Fibroblast of pulmonary artery (primary cell): Measurements from ENCODE around the gene ADARB2.

Source experiments
- DNase-seq: peaks from one replicate; pipeline ENCODE4 v3.0.0-alpha.2; 2010; ENCODE audit warnings: low read depth
- H3K4me3 ChIP-seq: replicated peaks from 2 replicates; pipeline ENCODE4 v1.5.1; 2011; ENCODE audit warnings: low read depth, mild to moderate bottlenecking, control low read depth, low read length, moderate library complexity
- TF ChIP-seq, protein P1 (sequence below): IDR thresholded peaks from 2 replicates; pipeline ENCODE4 v1.5.1; 2011; ENCODE audit warnings: mild to moderate bottlenecking, control low read depth, low read length, inconsistent platforms; ENCODE audit errors: missing control alignments

Gene ADARB2

DNA sequence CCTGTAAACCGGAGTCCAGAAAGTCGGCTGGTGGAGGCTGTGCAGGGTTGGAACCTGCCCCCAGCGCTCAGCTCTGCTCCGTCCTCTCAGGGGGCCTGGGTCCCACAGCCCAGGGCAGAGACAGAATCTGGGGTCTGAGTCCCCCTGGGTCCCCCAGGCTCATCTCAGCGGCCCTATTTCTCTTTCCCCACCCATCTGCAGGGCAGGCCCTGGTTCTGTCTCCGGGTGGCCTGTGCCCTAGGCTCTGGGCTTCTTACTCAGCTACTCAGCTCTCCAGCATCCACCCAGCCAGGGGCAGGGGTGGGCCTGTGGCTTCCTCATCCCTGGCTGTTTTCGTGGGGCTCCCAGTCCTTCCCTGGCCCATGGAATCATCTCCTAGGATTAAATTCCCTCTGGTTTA, 183.4 kb downstream of the ADARB2 start:
- TF ChIP-seq, protein P1, sequence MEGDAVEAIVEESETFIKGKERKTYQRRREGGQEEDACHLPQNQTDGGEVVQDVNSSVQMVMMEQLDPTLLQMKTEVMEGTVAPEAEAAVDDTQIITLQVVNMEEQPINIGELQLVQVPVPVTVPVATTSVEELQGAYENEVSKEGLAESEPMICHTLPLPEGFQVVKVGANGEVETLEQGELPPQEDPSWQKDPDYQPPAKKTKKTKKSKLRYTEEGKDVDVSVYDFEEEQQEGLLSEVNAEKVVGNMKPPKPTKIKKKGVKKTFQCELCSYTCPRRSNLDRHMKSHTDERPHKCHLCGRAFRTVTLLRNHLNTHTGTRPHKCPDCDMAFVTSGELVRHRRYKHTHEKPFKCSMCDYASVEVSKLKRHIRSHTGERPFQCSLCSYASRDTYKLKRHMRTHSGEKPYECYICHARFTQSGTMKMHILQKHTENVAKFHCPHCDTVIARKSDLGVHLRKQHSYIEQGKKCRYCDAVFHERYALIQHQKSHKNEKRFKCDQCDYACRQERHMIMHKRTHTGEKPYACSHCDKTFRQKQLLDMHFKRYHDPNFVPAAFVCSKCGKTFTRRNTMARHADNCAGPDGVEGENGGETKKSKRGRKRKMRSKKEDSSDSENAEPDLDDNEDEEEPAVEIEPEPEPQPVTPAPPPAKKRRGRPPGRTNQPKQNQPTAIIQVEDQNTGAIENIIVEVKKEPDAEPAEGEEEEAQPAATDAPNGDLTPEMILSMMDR: no peak
- no peak overlapping the region for H3K4me3 ChIP-seq
- DNase-seq: no peak

DNA sequence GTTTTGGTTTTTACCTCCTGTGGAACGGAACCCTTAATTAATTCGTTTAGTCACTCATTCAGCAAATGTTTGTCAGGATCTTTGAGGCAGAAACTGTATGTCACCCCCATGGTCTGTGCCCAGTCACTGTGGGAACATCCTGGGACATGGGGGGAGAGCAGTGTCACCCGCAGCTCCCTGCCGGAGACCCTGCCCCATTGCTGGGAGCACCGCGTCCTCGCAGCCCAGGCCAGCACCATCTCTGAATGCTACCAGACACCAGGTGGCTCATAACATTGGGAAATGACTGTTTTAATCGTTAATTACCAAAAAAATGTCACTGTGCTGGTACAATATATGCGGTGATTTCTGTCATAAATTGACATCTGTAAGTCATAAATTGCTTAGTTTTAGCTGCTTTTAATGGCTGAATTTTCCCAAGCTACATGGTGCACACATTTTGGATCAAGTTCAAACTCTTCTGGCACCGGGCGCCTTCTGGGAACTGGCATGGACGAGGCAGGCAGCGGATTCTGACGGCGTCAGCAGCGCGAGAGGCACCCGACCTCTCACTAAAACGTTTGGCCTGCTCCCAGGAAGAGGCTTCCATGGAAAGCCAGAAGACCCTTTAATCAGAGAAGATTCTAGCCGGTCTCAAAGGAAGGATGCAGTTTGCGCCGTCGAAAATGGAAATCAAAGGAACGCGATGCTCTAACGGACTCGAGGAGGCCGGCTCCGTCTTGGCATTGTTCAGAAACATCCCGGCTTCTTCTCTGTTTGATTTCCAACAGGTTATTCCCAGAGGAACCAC, 184.2 kb downstream of the ADARB2 start:
- DNase-seq: no peak
- TF ChIP-seq, protein P1: no peak
- H3K4me3 ChIP-seq: no peak overlapping the region

DNA sequence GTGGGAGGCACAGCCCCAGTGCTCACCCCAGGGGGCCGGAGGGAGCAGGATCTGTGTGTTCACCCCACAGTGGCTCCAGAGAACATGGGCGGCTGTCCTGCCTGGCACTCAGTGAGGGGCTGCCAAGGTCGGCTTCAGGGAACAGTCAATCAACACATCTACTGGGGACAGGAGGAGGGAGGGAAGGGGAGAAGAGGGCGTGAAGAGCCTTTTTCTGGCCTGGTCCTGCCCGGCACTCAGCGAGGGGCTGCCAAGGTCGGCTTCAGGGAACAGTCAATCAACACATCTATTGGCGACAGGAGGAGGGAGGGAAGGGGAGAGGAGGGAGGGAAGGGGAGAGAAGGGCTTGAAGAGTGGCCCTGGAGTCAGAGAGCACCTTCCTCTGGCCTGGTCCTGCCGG, 184.9 kb downstream of the ADARB2 start:
- H3K4me3 ChIP-seq: no peak overlapping the region
- DNase-seq: no peak
- TF ChIP-seq, protein P1: no peak

DNA sequence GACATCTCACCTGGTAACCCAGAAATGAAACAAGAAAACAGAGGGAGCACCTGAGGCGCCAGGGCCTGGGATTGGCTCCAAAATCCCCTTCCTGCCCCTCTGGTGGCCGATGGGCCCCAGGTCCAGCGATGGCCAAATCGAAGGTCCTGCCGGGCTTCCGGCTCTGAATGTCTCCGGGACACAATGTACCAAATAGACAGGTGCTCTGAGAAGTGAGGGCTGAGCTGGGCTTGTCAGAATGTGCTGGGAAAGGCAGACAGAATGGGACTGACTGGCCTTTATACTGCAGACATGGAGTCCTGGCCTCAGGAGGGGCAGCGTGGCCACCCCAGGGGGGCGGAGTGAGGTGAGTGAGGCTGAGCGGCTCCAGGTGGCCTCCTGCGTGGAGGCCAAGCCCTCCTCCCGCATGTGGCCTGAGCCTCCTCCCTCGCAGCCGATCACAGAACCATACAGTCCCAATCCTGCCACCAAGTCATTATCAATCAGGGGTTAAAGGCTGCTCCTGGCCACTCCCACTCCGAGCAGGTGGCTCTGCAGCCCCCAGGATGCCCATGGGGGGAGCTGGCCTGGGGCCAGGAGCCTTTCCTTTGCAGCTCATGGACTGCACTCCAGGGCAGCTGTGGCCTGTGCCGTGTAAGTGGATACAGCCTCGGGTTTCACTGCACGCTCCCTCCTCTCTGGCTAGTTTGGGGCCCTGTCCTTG, 185.5 kb downstream of the ADARB2 start:
- DNase-seq: no peak
- H3K4me3 ChIP-seq: no peak overlapping the region
- TF ChIP-seq, protein P1: no peak

DNA sequence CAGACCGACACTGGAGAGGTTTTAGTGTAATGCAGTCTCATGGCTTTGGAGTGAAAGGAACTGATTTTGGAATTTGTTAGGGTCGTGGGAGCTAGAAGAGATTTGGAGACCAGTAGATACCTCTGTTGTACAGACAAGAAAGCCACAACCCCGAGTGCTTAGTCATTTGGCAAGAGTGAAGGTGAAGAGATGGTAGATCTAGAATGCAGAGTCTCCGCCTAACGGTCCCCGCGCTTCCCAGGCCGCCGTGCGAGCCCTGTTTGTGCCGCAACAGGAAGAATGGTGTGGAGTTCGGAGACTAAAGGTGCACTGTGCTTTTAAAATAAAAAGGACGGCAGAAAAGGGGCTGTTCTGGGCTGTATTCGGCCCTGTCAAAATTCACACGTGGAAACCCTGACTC, 186.7 kb downstream of the ADARB2 start:
- DNase-seq: no peak
- no peak overlapping the region for H3K4me3 ChIP-seq
- TF ChIP-seq, protein P1: no peak

DNA sequence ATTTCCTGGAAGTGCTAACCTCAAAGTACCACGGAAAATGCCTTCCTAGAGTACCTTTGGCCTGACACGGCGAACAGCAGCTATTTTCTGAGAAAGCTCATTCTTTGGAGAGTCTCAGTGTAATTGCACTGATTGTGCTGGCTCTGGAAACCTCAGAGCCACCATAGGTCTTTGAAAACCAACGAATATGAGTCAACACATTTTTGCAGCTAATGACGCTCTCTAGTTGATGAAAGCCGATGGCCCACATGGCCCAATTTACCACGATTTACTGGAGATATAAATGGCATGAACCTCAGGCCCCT, 187.1 kb downstream of the ADARB2 start:
- H3K4me3 ChIP-seq: no peak overlapping the region
- TF ChIP-seq, protein P1: no peak
- no peak for DNase-seq
